HL-60 (cell line): ENCODE data around the gene KCNG4.

Experiments used
- DNase-seq, 2 experiments: peaks; one replicate each; pipeline ENCODE4 v3.0.0-alpha.2; 2010 to 2020; ENCODE audit warnings: low read depth in 1 of 2, low spot score in 1 of 2
- H3K27ac ChIP-seq: fragments of 250-450 bp; sonication (Bioruptor Pico); replicated peaks from 2 replicates; pipeline ENCODE4 v1.5.1; 2020; ENCODE audit warnings: mild to moderate bottlenecking, moderate library complexity
- H3K27me3 ChIP-seq: fragments of 250-450 bp; sonication (Bioruptor Pico); 2 replicates; pipeline ENCODE4 v1.5.1; 2021; ENCODE audit warnings: mild to moderate bottlenecking, moderate library complexity; ENCODE audit not compliant: insufficient read depth, poor library complexity, severe bottlenecking
- H3K4me3 ChIP-seq: replicated peaks from 2 replicates; pipeline ENCODE4 v1.5.1; 2011; ENCODE audit warnings: mild to moderate bottlenecking, control low read depth, low read length; ENCODE audit not compliant: insufficient read depth
- GABPA ChIP-seq: IDR thresholded peaks from 2 replicates; pipeline ENCODE4 v1.6.1; 2012; ENCODE audit warnings: low read depth
- POLR2AphosphoS5 ChIP-seq: IDR thresholded peaks from 2 replicates; pipeline ENCODE4 v1.6.1; 2012; ENCODE audit warnings: low read depth
- REST ChIP-seq: IDR thresholded peaks from 2 replicates; pipeline ENCODE4 v1.6.1; 2012; ENCODE audit warnings: low read depth; ENCODE audit not compliant: insufficient replicate concordance
- SPI1 ChIP-seq: IDR thresholded peaks from 2 replicates; pipeline ENCODE4 v1.6.1; 2012; ENCODE audit warnings: low read depth, mild to moderate bottlenecking, borderline replicate concordance
- TF ChIP-seq, protein P1 (sequence below): IDR thresholded peaks from one replicate; pipeline ENCODE4 v1.5.1; 2011; ENCODE audit warnings: low read length, control low read depth, inconsistent platforms; ENCODE audit not compliant: insufficient read depth

KCNG4 gene

GRCh38 chr16:84260766-84261554 lies 21.1 kb upstream of the KCNG4 start:
- DNase-seq, result no peak
- peaks cover 3% of the 10 kb centered on the region for H3K27me3 ChIP-seq
- no peak overlapping the region for H3K27ac ChIP-seq
- no peak overlapping the region for H3K4me3 ChIP-seq
- no peak for TF ChIP-seq SPI1
- no peak for TF ChIP-seq REST
- no peak for TF ChIP-seq POLR2AphosphoS5
- no peak for TF ChIP-seq GABPA
- TF ChIP-seq, protein P1, sequence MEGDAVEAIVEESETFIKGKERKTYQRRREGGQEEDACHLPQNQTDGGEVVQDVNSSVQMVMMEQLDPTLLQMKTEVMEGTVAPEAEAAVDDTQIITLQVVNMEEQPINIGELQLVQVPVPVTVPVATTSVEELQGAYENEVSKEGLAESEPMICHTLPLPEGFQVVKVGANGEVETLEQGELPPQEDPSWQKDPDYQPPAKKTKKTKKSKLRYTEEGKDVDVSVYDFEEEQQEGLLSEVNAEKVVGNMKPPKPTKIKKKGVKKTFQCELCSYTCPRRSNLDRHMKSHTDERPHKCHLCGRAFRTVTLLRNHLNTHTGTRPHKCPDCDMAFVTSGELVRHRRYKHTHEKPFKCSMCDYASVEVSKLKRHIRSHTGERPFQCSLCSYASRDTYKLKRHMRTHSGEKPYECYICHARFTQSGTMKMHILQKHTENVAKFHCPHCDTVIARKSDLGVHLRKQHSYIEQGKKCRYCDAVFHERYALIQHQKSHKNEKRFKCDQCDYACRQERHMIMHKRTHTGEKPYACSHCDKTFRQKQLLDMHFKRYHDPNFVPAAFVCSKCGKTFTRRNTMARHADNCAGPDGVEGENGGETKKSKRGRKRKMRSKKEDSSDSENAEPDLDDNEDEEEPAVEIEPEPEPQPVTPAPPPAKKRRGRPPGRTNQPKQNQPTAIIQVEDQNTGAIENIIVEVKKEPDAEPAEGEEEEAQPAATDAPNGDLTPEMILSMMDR, result no peak

- Histone ChIP-seq H3K27me3 (peaks cover 6% of the 10 kb centered on the region), H3K27ac (no peak overlapping the region), H3K4me3 (no peak overlapping the region)
- TF ChIP-seq POLR2AphosphoS5, result no peak
- TF ChIP-seq, protein P1, result no peak
- no peak for TF ChIP-seq REST
- no peak for TF ChIP-seq GABPA
- TF ChIP-seq SPI1, result no peak
- no peak for DNase-seq
Measured at GRCh38 chr16:84259691-84260090, 19.9 kb upstream of the KCNG4 start.

DNA sequence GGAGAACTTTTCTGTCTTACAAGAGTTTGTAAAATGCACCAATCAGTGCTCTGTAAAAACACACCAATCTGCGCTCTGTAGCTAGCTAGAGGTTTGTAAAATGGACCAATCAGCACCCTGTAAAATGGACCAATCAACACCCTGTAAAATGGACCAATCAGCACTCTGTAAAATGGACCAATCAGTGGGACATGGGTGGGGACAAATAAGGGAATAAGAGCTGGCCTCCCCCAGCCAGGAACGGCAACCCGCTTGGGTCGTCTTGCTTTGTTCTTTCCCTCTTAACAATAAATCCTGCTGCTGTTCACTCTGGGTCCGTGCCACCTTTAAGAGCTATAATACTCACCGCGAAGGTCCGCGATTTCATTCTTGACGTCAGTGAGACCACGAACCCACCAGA lies 18.5 kb upstream of the KCNG4 start:
- Histone ChIP-seq H3K27me3 (peaks cover 6% of the 10 kb centered on the region), H3K4me3 (no peak overlapping the region), H3K27ac (no peak overlapping the region)
- TF ChIP-seq, protein P1, result no peak
- TF ChIP-seq POLR2AphosphoS5, result no peak
- no peak for TF ChIP-seq GABPA
- TF ChIP-seq REST, result no peak
- TF ChIP-seq SPI1, result no peak
- no peak for DNase-seq
